Endothelial cell (in vitro differentiated cells): Measurements from ENCODE around the gene ATG4D. TPM values are rescaled to one million over a fixed set of nuclear protein-coding genes. Genes with fewer than 3 reads are reported as not detected.

Source experiments
- DNase-seq: peaks from one replicate; pipeline ENCODE4 v3.0.0; 2021; ENCODE audit warnings: low spot score
- H3K27ac Mint-ChIP-seq: one replicate; pipeline ENCODE4 v1.8.0; 2021; ENCODE audit warnings: mixed read lengths, inconsistent platforms; ENCODE audit not compliant: unreplicated experiment
- H3K27me3 Mint-ChIP-seq: one replicate; pipeline ENCODE4 v1.8.0; 2021; ENCODE audit warnings: mild to moderate bottlenecking, moderate library complexity, mixed read lengths, inconsistent platforms; ENCODE audit not compliant: unreplicated experiment
- H3K36me3 Mint-ChIP-seq: one replicate; pipeline ENCODE4 v1.8.0; 2021; ENCODE audit warnings: mild to moderate bottlenecking, low read depth, mixed read lengths, inconsistent platforms; ENCODE audit not compliant: unreplicated experiment
- H3K4me1 Mint-ChIP-seq: one replicate; pipeline ENCODE4 v1.8.0; 2021; ENCODE audit warnings: mild to moderate bottlenecking, mixed read lengths, inconsistent platforms; ENCODE audit not compliant: unreplicated experiment
- H3K4me3 Mint-ChIP-seq: one replicate; pipeline ENCODE4 v1.8.0; 2021; ENCODE audit warnings: mild to moderate bottlenecking, mixed read lengths, inconsistent platforms; ENCODE audit not compliant: unreplicated experiment
- H3K9me3 Mint-ChIP-seq: one replicate; pipeline ENCODE4 v1.8.0; 2021; ENCODE audit warnings: mixed read lengths, inconsistent platforms; ENCODE audit not compliant: unreplicated experiment
- total RNA-seq: library from RNA; stranded (reverse); fragmentation: NEBNext Ultra II Directional; extraction: Animal tissue kit (Norgen Biotek cat#: 25700); gene quantifications from one replicate; pipeline ENCODE4 v1.2.1, GENCODE V29; 2021; ENCODE audit not compliant: unreplicated experiment
- TF ChIP-seq, protein P1 (sequence below): fragments of 200-600 bp; sonication (generic); IDR thresholded peaks from one replicate; pipeline ENCODE4 v1.5.0; 2021; ENCODE audit warnings: antibody characterized with exemption; ENCODE audit not compliant: unreplicated experiment

ATG4D gene
- total RNA-seq, 1 donor from 2014 or later: 11.8 TPM

DNA sequence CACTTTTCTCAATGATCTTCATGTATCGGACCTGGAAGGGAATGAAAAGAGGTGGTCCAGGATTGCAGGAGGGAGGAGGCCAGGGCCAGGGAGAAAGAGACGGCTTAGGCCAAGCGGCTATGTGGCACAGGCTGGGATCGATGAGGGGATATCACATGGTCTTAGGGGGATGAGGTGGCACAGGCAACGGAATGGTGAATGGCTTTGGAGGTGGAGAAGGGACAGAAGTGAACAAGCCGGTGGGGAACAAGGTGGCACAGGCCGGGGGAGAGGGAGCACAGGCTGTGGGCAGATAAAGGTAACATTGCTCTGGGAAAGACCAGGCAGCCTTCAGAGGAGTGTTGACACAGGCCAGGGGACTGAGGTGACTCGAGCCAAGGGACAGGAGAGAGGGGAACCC, 30.8 kb downstream of the ATG4D start:
- no peak overlapping the region for H3K27ac Mint-ChIP-seq
- DNase-seq: no peak
- H3K9me3 Mint-ChIP-seq: no peaks in the 10 kb centered on the region
- peaks cover under 1% of the 10 kb centered on the region for H3K4me1 Mint-ChIP-seq
- H3K27me3 Mint-ChIP-seq: peaks cover 2% of the 10 kb centered on the region
- no peak overlapping the region for H3K4me3 Mint-ChIP-seq
- H3K36me3 Mint-ChIP-seq: no peaks in the 10 kb centered on the region
- TF ChIP-seq, protein P1, sequence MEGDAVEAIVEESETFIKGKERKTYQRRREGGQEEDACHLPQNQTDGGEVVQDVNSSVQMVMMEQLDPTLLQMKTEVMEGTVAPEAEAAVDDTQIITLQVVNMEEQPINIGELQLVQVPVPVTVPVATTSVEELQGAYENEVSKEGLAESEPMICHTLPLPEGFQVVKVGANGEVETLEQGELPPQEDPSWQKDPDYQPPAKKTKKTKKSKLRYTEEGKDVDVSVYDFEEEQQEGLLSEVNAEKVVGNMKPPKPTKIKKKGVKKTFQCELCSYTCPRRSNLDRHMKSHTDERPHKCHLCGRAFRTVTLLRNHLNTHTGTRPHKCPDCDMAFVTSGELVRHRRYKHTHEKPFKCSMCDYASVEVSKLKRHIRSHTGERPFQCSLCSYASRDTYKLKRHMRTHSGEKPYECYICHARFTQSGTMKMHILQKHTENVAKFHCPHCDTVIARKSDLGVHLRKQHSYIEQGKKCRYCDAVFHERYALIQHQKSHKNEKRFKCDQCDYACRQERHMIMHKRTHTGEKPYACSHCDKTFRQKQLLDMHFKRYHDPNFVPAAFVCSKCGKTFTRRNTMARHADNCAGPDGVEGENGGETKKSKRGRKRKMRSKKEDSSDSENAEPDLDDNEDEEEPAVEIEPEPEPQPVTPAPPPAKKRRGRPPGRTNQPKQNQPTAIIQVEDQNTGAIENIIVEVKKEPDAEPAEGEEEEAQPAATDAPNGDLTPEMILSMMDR: no peak

DNA sequence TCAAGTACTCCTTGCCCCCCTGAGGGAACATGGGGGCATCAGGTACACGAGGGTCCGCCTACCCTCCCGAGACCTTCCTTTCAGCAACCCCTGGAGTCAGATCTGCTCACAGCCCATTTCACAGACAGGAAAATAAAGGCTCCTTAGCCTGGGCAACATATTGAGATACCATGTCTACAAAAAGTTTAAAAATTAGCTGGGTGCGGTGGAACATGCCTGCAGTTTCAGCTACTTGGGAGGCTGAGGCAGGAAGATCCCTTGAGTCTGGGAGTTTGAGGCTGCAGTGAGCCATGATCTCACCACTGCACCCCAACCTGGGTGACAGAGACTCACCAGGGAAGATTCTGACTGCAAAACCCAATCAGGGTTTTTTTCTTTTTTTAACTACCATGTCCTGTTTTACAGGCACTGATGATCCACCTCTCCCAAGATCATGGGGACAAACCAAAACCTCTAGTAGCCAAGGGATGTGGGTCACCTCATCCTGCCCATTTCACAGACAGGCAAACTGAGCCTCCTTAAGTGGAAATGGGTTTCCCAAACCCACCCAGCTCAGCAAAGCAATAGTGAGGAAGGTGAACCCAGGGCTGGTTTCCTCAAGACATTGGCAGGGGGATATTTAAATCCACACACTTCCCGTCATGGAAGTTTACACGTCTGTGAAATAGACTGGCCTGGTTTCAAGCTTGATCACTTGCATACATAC, 31.5 kb downstream of the ATG4D start:
- Mint-ChIP-seq H3K4me3 (no peak overlapping the region), H3K27ac (no peak overlapping the region), H3K4me1 (no peaks in the 10 kb centered on the region), H3K27me3 (peaks cover 2% of the 10 kb centered on the region), H3K9me3 (no peaks in the 10 kb centered on the region), H3K36me3 (no peaks in the 10 kb centered on the region)
- no peak for DNase-seq
- TF ChIP-seq, protein P1: no peak

DNA sequence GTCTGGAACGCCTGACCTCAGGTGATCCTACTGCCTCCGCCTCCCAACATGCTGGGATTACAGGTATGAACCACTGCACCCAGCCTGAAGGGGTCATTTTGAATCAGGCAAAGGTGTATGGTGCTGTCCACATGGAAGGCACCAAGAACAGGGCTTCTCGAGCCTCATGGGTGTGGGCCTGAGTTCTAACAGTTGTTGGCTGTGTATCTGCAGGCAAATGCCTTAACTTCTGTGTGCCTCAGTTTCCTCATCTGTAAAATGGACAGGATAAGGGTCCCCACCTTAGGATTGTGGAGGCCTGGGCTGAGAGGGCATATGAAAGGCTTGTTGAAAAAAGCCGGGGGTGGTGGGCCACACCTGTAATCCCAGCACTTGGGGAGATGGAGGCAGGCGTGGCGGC, 34.2 kb downstream of the ATG4D start:
- TF ChIP-seq, protein P1: no peak
- DNase-seq: no peak
- H3K36me3 Mint-ChIP-seq: no peaks in the 10 kb centered on the region
- H3K4me1 Mint-ChIP-seq: no peaks in the 10 kb centered on the region
- H3K27me3 Mint-ChIP-seq: no peaks in the 10 kb centered on the region
- no peaks in the 10 kb centered on the region for H3K9me3 Mint-ChIP-seq
- H3K27ac Mint-ChIP-seq: no peak overlapping the region
- H3K4me3 Mint-ChIP-seq: no peak overlapping the region

GRCh38 chr19:10580979-10581631, 37.4 kb downstream of the ATG4D start:
- TF ChIP-seq, protein P1: peak; percentile 89
- no peaks in the 10 kb centered on the region for H3K4me1 Mint-ChIP-seq
- H3K27me3 Mint-ChIP-seq: no peaks in the 10 kb centered on the region
- DNase-seq: peak; percentile 87
- no peak overlapping the region for H3K4me3 Mint-ChIP-seq
- H3K36me3 Mint-ChIP-seq: no peaks in the 10 kb centered on the region
- H3K27ac Mint-ChIP-seq: no peak overlapping the region
- no peaks in the 10 kb centered on the region for H3K9me3 Mint-ChIP-seq

DNA sequence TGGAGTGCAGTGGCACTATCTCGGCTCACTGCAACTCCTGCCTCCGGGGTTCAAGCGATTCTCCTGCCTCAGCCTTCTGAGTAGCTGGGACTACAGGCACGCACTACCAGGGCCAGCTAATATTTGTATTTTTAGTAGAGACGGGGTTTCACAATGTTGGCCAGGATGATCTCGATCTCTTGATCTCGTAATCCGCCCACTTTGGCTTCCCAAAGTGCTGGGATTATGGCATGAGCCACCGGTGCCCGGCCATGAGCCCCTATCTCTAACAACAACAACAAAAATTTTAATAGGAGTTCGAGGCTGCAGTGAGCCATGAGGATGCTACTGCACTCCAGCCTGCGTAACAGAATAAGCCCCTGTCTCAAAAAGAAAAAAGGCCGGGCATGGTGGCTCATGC, 38.4 kb downstream of the ATG4D start:
- no peak for DNase-seq
- H3K36me3 Mint-ChIP-seq: no peaks in the 10 kb centered on the region
- H3K4me1 Mint-ChIP-seq: peaks cover 6% of the 10 kb centered on the region
- H3K4me3 Mint-ChIP-seq: no peak overlapping the region
- H3K27me3 Mint-ChIP-seq: no peaks in the 10 kb centered on the region
- TF ChIP-seq, protein P1: no peak
- H3K27ac Mint-ChIP-seq: no peak overlapping the region
- H3K9me3 Mint-ChIP-seq: no peaks in the 10 kb centered on the region
